HG03378 (cell line): ENCODE data around the gene KRT74.

Experiments
- ATAC-seq: cut with Tn5 transposase; IDR thresholded peaks from one replicate; pipeline ENCODE4 v1.9.1; 2021; ENCODE audit warnings: mild to moderate bottlenecking, moderate library complexity; ENCODE audit not compliant: unreplicated experiment

The KRT74 gene

GRCh38 chr12:52539821-52540173 lies 33.8 kb downstream of the KRT74 start:
- no peak for ATAC-seq

- ATAC-seq, result no peak
Measured at GRCh38 chr12:52539083-52539820, 34.4 kb downstream of the KRT74 start.

GRCh38 chr12:52537101-52537500 lies 36.5 kb downstream of the KRT74 start:
- ATAC-seq, result no peak

GRCh38 chr12:52535574-52535973 lies 38.1 kb downstream of the KRT74 start:
- no peak for ATAC-seq

- ATAC-seq, result no peak
Measured at GRCh38 chr12:52534482-52534881, 39.2 kb downstream of the KRT74 start.

- no peak for ATAC-seq
Measured at GRCh38 chr12:52533686-52534470, 39.8 kb downstream of the KRT74 start.

- ATAC-seq, result no peak
Measured at GRCh38 chr12:52532636-52533035, 41.0 kb downstream of the KRT74 start.

- no peak for ATAC-seq
Measured at GRCh38 chr12:52531566-52532300, 41.9 kb downstream of the KRT74 start.

GRCh38 chr12:52530905-52531304 lies 42.7 kb downstream of the KRT74 start:
- no peak for ATAC-seq

- no peak for ATAC-seq
Measured at GRCh38 chr12:52530366-52530765, 43.3 kb downstream of the KRT74 start.

- ATAC-seq, result no peak
Measured at GRCh38 chr12:52529846-52530245, 43.8 kb downstream of the KRT74 start.

GRCh38 chr12:52529417-52529816 lies 44.2 kb downstream of the KRT74 start:
- no peak for ATAC-seq

GRCh38 chr12:52528641-52529143 lies 45.0 kb downstream of the KRT74 start:
- ATAC-seq, result no peak

- no peak for ATAC-seq
Measured at GRCh38 chr12:52527121-52527800, 46.4 kb downstream of the KRT74 start.

- ATAC-seq, result no peak
Measured at GRCh38 chr12:52526511-52526951, 47.1 kb downstream of the KRT74 start.

GRCh38 chr12:52525661-52526499 lies 47.8 kb downstream of the KRT74 start:
- no peak for ATAC-seq

- ATAC-seq, result no peak
Measured at GRCh38 chr12:52524898-52525591, 48.6 kb downstream of the KRT74 start.

- ATAC-seq, result no peak
Measured at GRCh38 chr12:52524241-52524897, 49.3 kb downstream of the KRT74 start.

GRCh38 chr12:52523824-52524223 lies 49.8 kb downstream of the KRT74 start:
- no peak for ATAC-seq
